ENCODE results near the gene HOXC5.

Gene HOXC5

DNA sequence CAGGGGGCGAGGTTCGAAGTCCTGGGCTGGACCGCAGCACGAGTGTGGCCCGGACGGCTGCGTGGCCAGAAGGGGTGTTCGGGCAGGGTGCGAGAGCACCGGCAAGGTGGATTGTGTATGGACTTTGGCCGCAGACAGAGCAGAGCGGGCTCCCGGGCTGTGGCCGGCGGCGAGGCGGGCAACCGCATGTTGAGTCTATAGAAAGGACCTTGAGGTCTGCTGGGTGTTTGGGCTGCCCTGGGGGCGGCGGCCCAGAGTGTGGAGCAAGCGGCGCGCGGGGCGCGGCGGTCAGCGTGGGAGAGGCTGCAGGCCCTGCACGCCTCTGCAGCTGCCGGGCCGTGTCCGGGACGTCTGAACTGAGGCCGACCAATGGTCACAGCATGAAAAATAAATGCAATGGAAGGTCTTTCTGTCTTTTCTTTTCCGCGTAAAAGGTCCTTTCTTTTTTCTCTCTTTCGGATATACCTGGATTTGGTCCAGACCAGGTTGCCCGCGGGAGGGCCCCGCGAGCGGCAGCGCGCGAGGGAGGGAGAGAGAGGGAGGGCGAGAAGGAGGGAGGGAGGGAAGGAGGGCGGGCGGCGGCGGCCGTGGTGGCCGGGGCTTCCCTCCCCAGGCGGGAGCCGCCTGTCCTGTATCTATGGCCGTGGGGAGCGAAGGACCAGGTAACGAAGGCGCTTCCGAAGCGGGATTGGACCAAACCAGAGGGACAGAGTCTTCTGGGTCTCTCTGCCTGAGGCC is 38.4 kb upstream of the HOXC5 start:
- Histone ChIP-seq H3K9me3 (no peaks in the 10 kb centered on the region), H3K27ac (no peak overlapping the region), H3K36me3 (no peaks in the 10 kb centered on the region), H3K4me3 (ENCODE audit: low read depth in 1 of 2, low read length in 1 of 2) (no peak overlapping the region), H3K4me1 (ENCODE audit: control insufficient read depth in 1 of 2, insufficient read depth in 1 of 2, low read depth in 1 of 2, low read length in 1 of 2) (peaks cover 15 to 19% of the 10 kb centered on the region in 2 experiments), H3K27me3 (peaks cover 100% of the 10 kb centered on the region)
- no peak for TF ChIP-seq CTCF (IDR thresholded peaks at IDR 0.05)

DNA sequence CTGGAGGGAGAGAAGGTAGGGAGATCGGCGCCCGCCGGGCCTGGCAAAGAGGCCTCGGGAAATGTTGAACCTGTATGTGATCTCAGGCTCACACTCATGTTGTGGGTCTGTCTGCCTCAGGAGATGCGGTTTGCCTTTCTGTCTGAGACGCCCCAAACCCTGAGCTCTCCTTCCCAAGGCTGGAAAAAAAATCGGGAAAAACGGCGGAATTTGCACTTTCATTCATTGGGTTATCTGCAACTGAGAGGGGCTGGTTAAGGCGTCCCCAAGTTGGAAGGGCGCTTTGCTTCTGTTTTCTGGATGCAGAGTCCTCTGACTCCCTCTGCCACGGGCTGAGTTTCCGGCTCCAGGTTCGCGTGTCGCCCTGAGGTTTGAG is 37.9 kb upstream of the HOXC5 start:
- H3K27ac ChIP-seq, result no peak overlapping the region

GRCh38 chr12:53995378-53996239 is 37.2 kb upstream of the HOXC5 start:
- Histone ChIP-seq H3K27ac (no peak overlapping the region), H3K4me3 (ENCODE audit: low read depth in 1 of 2, low read length in 1 of 2) (peak overlapping the region; percentile 37 to 53), H3K36me3 (no peaks in the 10 kb centered on the region), H3K27me3 (peaks cover 100% of the 10 kb centered on the region), H3K9me3 (no peaks in the 10 kb centered on the region), H3K4me1 (ENCODE audit: control insufficient read depth in 1 of 2, insufficient read depth in 1 of 2, low read depth in 1 of 2, low read length in 1 of 2) (peaks cover 15 to 30% of the 10 kb centered on the region in 2 experiments)
- TF ChIP-seq CTCF (IDR thresholded peaks at IDR 0.05), result no peak

More for the DNA sequence above, 37.9 kb upstream of the HOXC5 start:
- no peak for TF ChIP-seq CTCF (IDR thresholded peaks at IDR 0.05)
- Histone ChIP-seq H3K27me3 (peaks cover 100% of the 10 kb centered on the region), H3K36me3 (no peaks in the 10 kb centered on the region), H3K9me3 (no peaks in the 10 kb centered on the region), H3K4me3 (ENCODE audit: low read depth in 1 of 2, low read length in 1 of 2) (peak overlapping the region in 1 of 2 experiments; percentile 53), H3K4me1 (ENCODE audit: control insufficient read depth in 1 of 2, insufficient read depth in 1 of 2, low read depth in 1 of 2, low read length in 1 of 2) (peaks cover 15 to 24% of the 10 kb centered on the region in 2 experiments)

DNA sequence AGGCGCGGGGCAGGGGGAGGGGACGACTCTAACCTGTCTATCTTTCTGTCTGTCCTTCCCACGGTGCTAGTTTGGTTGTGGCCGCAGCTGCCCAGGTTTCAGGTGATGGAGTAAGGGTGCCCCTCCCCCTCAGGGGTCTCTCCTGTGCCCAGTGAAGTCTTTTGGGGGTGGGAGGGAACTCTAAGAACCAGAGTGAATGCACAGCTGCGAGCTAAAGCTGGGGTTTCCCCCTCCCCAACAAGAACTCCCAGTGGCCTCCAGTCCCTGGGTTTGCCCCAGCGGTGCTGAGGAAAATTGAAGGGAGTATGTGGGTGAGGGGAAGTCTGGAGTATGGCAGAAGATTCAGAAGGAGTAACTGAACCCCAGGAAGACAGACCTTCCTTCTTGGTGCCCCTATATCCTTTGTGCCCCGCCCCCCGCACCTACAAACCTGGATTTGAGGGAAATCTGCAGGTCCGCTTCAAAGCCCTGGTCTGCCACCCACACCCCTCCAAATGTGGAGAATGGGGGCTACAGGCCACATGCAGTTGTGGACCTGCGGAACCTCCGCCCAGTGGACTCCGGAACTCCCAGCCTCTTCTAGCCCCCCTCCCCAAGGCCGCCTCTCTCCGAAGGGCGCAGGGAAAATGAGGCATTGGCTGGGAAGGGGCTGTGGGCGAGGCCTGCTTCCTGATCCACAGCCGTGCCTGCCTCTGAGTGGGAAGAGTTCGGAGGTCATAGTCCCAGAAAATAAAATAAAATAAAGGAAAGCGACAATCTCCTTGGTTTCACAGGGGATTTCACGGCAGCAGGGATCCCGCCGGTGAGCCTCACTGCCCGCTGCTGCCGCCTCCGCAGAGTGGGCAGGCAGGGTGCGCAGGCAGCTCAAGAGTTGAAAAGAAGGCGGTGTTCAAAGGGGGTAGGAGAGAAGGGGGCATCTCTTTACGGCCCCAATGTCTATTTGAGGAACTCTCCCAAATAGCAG is 36.3 kb upstream of the HOXC5 start:
- Histone ChIP-seq H3K27ac (no peak overlapping the region), H3K27me3 (peaks cover 100% of the 10 kb centered on the region), H3K9me3 (no peaks in the 10 kb centered on the region), H3K4me1 (ENCODE audit: control insufficient read depth in 1 of 2, insufficient read depth in 1 of 2, low read depth in 1 of 2, low read length in 1 of 2) (peaks cover 15 to 30% of the 10 kb centered on the region in 2 experiments), H3K4me3 (ENCODE audit: low read depth in 1 of 2, low read length in 1 of 2) (peak overlapping the region; percentile 37 to 53), H3K36me3 (no peaks in the 10 kb centered on the region)
- TF ChIP-seq CTCF (IDR thresholded peaks at IDR 0.05), result no peak
